AG09309 (cell line): Measurements from ENCODE around the gene XXYLT1.

Experiments used
- DNase-seq: peaks from one replicate; pipeline ENCODE4 v3.0.0-alpha.2; 2010; ENCODE audit warnings: low read depth
- H3K4me3 ChIP-seq: 2 replicates; pipeline ENCODE4 v1.5.1; 2011; ENCODE audit warnings: mild to moderate bottlenecking, low read depth, low read length, moderate library complexity; ENCODE audit not compliant: control insufficient read depth
- CTCF ChIP-seq: IDR thresholded peaks from 2 replicates; pipeline ENCODE4 v1.5.1; 2011; ENCODE audit warnings: mild to moderate bottlenecking, low read depth, low read length, inconsistent platforms; ENCODE audit not compliant: insufficient read depth, control insufficient read depth; ENCODE audit errors: missing control alignments

Gene XXYLT1

GRCh38 chr3:195270817-195271409, at the start of gene XXYLT1:
XXYLT1 (minus strand) TSS chr3:195271159; CDS start chr3:195271058, 101 bp downstream.
- peak; percentile 43 for TF ChIP-seq CTCF
- no peak for DNase-seq
- peak within 1 kb of the TSS; percentile 57 for H3K4me3 ChIP-seq

- no peak for DNase-seq
- H3K4me3 ChIP-seq = no peak overlapping the region
- TF ChIP-seq CTCF = no peak
These were observed 48.1 kb upstream of the XXYLT1 start for GRCh38 chr3:195319060-195319459.

GRCh38 chr3:195312714-195313113, 41.8 kb upstream of the XXYLT1 start:
- H3K4me3 ChIP-seq = no peak overlapping the region
- no peak for DNase-seq
- no peak for TF ChIP-seq CTCF

GRCh38 chr3:195307711-195308110, 36.8 kb upstream of the XXYLT1 start:
- no peak for TF ChIP-seq CTCF
- DNase-seq = no peak
- no peak overlapping the region for H3K4me3 ChIP-seq

- no peak for TF ChIP-seq CTCF
- H3K4me3 ChIP-seq = no peak overlapping the region
- DNase-seq = no peak
These were observed 35.4 kb upstream of the XXYLT1 start for GRCh38 chr3:195306369-195306768.

- TF ChIP-seq CTCF = no peak
- DNase-seq = no peak
- H3K4me3 ChIP-seq = no peak overlapping the region
These were observed 31.5 kb upstream of the XXYLT1 start for GRCh38 chr3:195302431-195302830.

GRCh38 chr3:195297446-195297845, 26.5 kb upstream of the XXYLT1 start:
- no peak for TF ChIP-seq CTCF
- DNase-seq = no peak
- H3K4me3 ChIP-seq = no peak overlapping the region
